Measurements from ENCODE around the gene SSR3. TPM values are rescaled to one million over a fixed set of nuclear protein-coding genes. Genes with fewer than 3 reads are reported as not detected.

SSR3 gene
- total and polyA plus RNA-seq, 2 of the 8 experiments (the other 6 are each of a cell fraction or from before 2014, with no cell fraction given): 92.7 to 208 TPM

- Histone ChIP-seq H3K9ac (replicated peaks in 1 of 4; ENCODE audit: extremely low read depth in 1 of 4, low read depth in 3 of 4, low read length in 3 of 4) (no peak overlapping the region), H4K20me1 (replicated peaks in 1 of 2; ENCODE audit: control insufficient read depth in 1 of 2, insufficient read depth in 2 of 2, low read length in 2 of 2) (no peaks in the 10 kb centered on the region), H3K18ac (ENCODE audit: extremely low read depth, low read length) (no peak overlapping the region), H3K79me2 (ENCODE audit: control insufficient read depth in 1 of 2, insufficient read depth in 2 of 2, low read length in 2 of 2) (peaks cover 12 to 15% of the 10 kb centered on the region in 2 experiments), H2BK12ac (ENCODE audit: low read depth, low read length) (no peak overlapping the region), H4K91ac (replicated peaks; ENCODE audit: insufficient read length, low read length) (no peak overlapping the region), H3K4me3 (ENCODE audit: extremely low read depth in 1 of 4, insufficient read depth in 2 of 4, low read depth in 3 of 4, low read length in 4 of 4) (no peak overlapping the region), H3K27me3 (replicated peaks in 1 of 4; ENCODE audit: control insufficient read depth in 3 of 4, extremely low read depth in 1 of 4, insufficient read depth in 3 of 4, low read length in 3 of 4) (no peaks in the 10 kb centered on the region), H3K23ac (ENCODE audit: insufficient read length) (no peak overlapping the region), H2BK5ac (ENCODE audit: low read depth, low read length) (no peak overlapping the region), H3K23me2 (ENCODE audit: low read depth, low read length) (peaks cover 4% of the 10 kb centered on the region), H2AK5ac (ENCODE audit: low read depth, low read length) (no peak overlapping the region), H2AFZ (ENCODE audit: low read length) (no peak overlapping the region), H3K36me3 (ENCODE audit: control insufficient read depth in 2 of 4, insufficient read depth in 4 of 4, low read length in 3 of 4) (no peaks in the 10 kb centered on the region), H2BK120ac (replicated peaks; ENCODE audit: low read depth, low read length) (no peak overlapping the region), H3K4me1 (replicated peaks in 1 of 4; ENCODE audit: control insufficient read depth in 3 of 4, insufficient read depth in 4 of 4, low read length in 3 of 4) (peaks cover 0 to 2% (median 0%) of the 10 kb centered on the region in 4 experiments; a peak in 1 of 7 replicates), H2BK20ac (ENCODE audit: low read length) (no peak overlapping the region), H3K27ac (ENCODE audit: low read depth, low read length) (no peak overlapping the region), H4K5ac (ENCODE audit: insufficient read length, low read depth, low read length) (no peak overlapping the region), H3K56ac (replicated peaks; ENCODE audit: insufficient read length, low read depth, low read length) (no peak overlapping the region), H2BK15ac (ENCODE audit: low read length) (no peak overlapping the region), H3K9me3 (ENCODE audit: insufficient read depth in 2 of 2, low read depth in 1 of 2, low read length in 1 of 2) (no peaks in the 10 kb centered on the region), H3K4me2 (ENCODE audit: insufficient read depth in 1 of 2, low read depth in 2 of 2, low read length in 2 of 2) (no peak overlapping the region), H3K79me1 (ENCODE audit: low read depth, low read length) (no peaks in the 10 kb centered on the region), H4K8ac (ENCODE audit: extremely low read depth, insufficient read depth, low read length) (no peak overlapping the region), H3K4ac (replicated peaks; ENCODE audit: insufficient read length, low read depth, low read length) (no peak overlapping the region), H3K14ac (ENCODE audit: insufficient read length) (no peak overlapping the region)
- no peak for DNase-seq (ENCODE audit: low read depth in 1 of 2, low spot score in 2 of 2)
- TF ChIP-seq GTF2F1 (IDR thresholded peaks at IDR 0.05; ENCODE audit: borderline replicate concordance, low read depth, low read length) (no peak), ASH2L (IDR thresholded peaks at IDR 0.05; ENCODE audit: low read length) (no peak), EGR1 (IDR thresholded peaks at IDR 0.05; ENCODE audit: borderline replicate concordance, low read depth, low read length) (no peak), SIRT6 (IDR thresholded peaks at IDR 0.05; ENCODE audit: low read length) (no peak), RXRA (IDR thresholded peaks at IDR 0.05; ENCODE audit: insufficient read depth, low read depth, low read length) (no peak), SP4 (IDR thresholded peaks at IDR 0.05; ENCODE audit: low read length) (no peak), SRF (IDR thresholded peaks at IDR 0.05; ENCODE audit: low read depth, low read length) (no peak), BCL11A (IDR thresholded peaks at IDR 0.05; ENCODE audit: low read depth in 2 of 2, low read length in 2 of 2) (no peak), EP300 (IDR thresholded peaks at IDR 0.05; ENCODE audit: borderline replicate concordance in 1 of 2, low read depth in 2 of 2, low read length in 2 of 2) (no peak), NRF1 (IDR thresholded peaks at IDR 0.05; ENCODE audit: low read depth, low read length) (no peak)
- ChIA-PET CTCF (ENCODE audit: partially characterized antibody) (interaction anchor here (0.6 to 1.5 kb wide), 4 partner anchors 22 to 141 kb away, joined by 3 to 4 read pairs (median 3); no protein-coding TSS in a partner anchor), POLR2A (ENCODE audit: partially characterized antibody) (no interaction called here)
- no peak for FAIRE-seq
Observed at GRCh38 chr3:156558389-156558788, 3.5 kb upstream of the SSR3 start.
